Measurements from ENCODE around the gene OR1F1. TPM values are rescaled to one million over a fixed set of nuclear protein-coding genes. Genes with fewer than 3 reads are reported as not detected.
A peak's percentile ranks its signal among the peaks of the same experiment; 100 is the strongest.

The OR1F1 gene
- total RNA-seq, 1 donor from 2014 or later, result not detected

GRCh38 chr16:3152277-3152990 lies 35.6 kb upstream of the OR1F1 start:
- H3K9me3 ChIP-seq (ENCODE audit: low read depth), result no peaks in the 10 kb centered on the region
- peak overlapping the region; percentile 70 for H2AFZ ChIP-seq (replicated peaks)
- Mint-ChIP-seq H3K4me3 (peak overlapping the region; percentile 94), H3K36me3 (peaks cover 3% of the 10 kb centered on the region), H3K27ac (peak overlapping the region; percentile 98), H3K9me3 (peaks cover 21% of the 10 kb centered on the region), H3K27me3 (ENCODE audit: insufficient read depth, low read depth) (peaks cover 36% of the 10 kb centered on the region), H3K4me1 (peaks cover 29% of the 10 kb centered on the region)
- H3K4me3 ChIP-seq, result peak overlapping the region; percentile 73
- H3K9ac ChIP-seq, result no peak overlapping the region
- H4K20me1 ChIP-seq (ENCODE audit: low read depth), result peaks cover 12% of the 10 kb centered on the region
- H3K4me1 ChIP-seq, result no peaks in the 10 kb centered on the region
- peak overlapping the region; percentile 73 for H3K4me2 ChIP-seq
- H3K36me3 ChIP-seq, result no peaks in the 10 kb centered on the region
- peak; percentile 94 for DNase-seq (ENCODE audit: low spot score)
- H3K27ac ChIP-seq, result no peak overlapping the region
- H3K79me2 ChIP-seq (ENCODE audit: low read depth), result no peaks in the 10 kb centered on the region
- peaks cover 66% of the 10 kb centered on the region for H3K27me3 ChIP-seq
- TF ChIP-seq EZH2phosphoT487 (IDR thresholded peaks at IDR 0.05) (peak; percentile 33), EZH2 (IDR thresholded peaks at IDR 0.05) (peak; percentile 36)
- TF ChIP-seq, protein P1, sequence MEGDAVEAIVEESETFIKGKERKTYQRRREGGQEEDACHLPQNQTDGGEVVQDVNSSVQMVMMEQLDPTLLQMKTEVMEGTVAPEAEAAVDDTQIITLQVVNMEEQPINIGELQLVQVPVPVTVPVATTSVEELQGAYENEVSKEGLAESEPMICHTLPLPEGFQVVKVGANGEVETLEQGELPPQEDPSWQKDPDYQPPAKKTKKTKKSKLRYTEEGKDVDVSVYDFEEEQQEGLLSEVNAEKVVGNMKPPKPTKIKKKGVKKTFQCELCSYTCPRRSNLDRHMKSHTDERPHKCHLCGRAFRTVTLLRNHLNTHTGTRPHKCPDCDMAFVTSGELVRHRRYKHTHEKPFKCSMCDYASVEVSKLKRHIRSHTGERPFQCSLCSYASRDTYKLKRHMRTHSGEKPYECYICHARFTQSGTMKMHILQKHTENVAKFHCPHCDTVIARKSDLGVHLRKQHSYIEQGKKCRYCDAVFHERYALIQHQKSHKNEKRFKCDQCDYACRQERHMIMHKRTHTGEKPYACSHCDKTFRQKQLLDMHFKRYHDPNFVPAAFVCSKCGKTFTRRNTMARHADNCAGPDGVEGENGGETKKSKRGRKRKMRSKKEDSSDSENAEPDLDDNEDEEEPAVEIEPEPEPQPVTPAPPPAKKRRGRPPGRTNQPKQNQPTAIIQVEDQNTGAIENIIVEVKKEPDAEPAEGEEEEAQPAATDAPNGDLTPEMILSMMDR (IDR thresholded peaks at IDR 0.05), result peak; percentile 63
- H3F3A ChIP-seq (ENCODE audit: low read depth), result peaks cover 54% of the 10 kb centered on the region

DNA sequence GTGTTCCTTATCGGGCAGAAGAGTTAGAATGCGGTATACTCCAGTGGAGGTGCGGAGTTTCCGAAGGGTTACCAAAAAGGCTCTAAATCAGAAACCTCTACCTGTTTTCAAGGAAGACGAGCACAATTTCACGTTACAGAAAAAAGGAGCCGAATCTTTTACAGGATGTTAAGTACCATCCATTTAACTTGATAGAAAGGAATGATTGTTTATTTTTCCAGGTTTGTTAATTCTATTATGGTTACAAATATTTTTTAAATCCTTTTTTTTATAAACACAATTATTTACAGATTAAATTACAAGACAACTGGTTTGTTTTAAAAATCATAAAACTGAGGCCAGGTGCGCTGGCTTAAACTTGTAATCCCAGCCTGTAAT lies 35.0 kb upstream of the OR1F1 start:
- Histone ChIP-seq H3K36me3 (no peaks in the 10 kb centered on the region), H2AFZ (replicated peaks) (no peak overlapping the region), H3K79me2 (ENCODE audit: low read depth) (no peaks in the 10 kb centered on the region), H3K4me2 (peak overlapping the region; percentile 73), H3F3A (ENCODE audit: low read depth) (peaks cover 60% of the 10 kb centered on the region), H3K4me3 (peak overlapping the region; percentile 73), H3K9ac (no peak overlapping the region), H4K20me1 (ENCODE audit: low read depth) (peaks cover 15% of the 10 kb centered on the region), H3K27me3 (peaks cover 66% of the 10 kb centered on the region), H3K4me1 (no peaks in the 10 kb centered on the region), H3K9me3 (ENCODE audit: low read depth) (no peaks in the 10 kb centered on the region), H3K27ac (no peak overlapping the region)
- Mint-ChIP-seq H3K27me3 (ENCODE audit: insufficient read depth, low read depth) (peaks cover 41% of the 10 kb centered on the region), H3K4me3 (peak overlapping the region; percentile 94), H3K4me1 (peaks cover 33% of the 10 kb centered on the region), H3K27ac (peak overlapping the region; percentile 98), H3K9me3 (peaks cover 21% of the 10 kb centered on the region), H3K36me3 (peaks cover 3% of the 10 kb centered on the region)
- DNase-seq (ENCODE audit: low spot score), result no peak
- TF ChIP-seq EZH2phosphoT487 (IDR thresholded peaks at IDR 0.05), result peak; percentile 20
- TF ChIP-seq, protein P1 (IDR thresholded peaks at IDR 0.05), result no peak
- TF ChIP-seq EZH2 (IDR thresholded peaks at IDR 0.05), result no peak

DNA sequence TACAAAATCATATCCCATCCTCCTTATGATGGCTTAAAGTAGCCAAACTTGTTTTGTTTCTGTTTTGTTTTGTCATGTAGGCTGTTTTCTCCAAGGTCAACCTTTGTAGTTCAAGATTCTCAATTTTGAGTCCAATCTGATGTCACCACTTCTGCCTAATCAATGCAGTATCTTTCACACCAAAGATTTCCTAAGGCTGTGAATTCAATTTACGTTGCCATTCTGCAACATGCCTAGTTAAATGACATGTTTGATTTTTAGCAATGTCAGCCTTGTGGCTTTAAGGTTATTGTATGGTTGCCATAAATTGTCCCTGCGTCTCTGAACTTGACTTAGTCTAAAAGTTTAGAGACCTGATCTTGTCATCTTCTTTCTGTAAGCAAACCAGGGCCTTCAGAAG lies 32.8 kb upstream of the OR1F1 start:
- Histone ChIP-seq H4K20me1 (ENCODE audit: low read depth) (peaks cover 15% of the 10 kb centered on the region), H3K27me3 (peaks cover 58% of the 10 kb centered on the region), H3K4me1 (no peaks in the 10 kb centered on the region), H3K4me2 (no peak overlapping the region), H3K27ac (no peak overlapping the region), H3K9me3 (ENCODE audit: low read depth) (no peaks in the 10 kb centered on the region), H3K4me3 (no peak overlapping the region), H3K9ac (no peak overlapping the region), H3K36me3 (no peaks in the 10 kb centered on the region), H2AFZ (replicated peaks) (no peak overlapping the region), H3K79me2 (ENCODE audit: low read depth) (no peaks in the 10 kb centered on the region), H3F3A (ENCODE audit: low read depth) (peaks cover 66% of the 10 kb centered on the region)
- H3K9me3 Mint-ChIP-seq, result peaks cover 23% of the 10 kb centered on the region
- H3K27me3 Mint-ChIP-seq (ENCODE audit: insufficient read depth, low read depth), result peaks cover 47% of the 10 kb centered on the region
- H3K4me3 Mint-ChIP-seq, result peak overlapping the region; percentile 62
- TF ChIP-seq EZH2phosphoT487 (IDR thresholded peaks at IDR 0.05), result no peak
- TF ChIP-seq EZH2 (IDR thresholded peaks at IDR 0.05), result no peak
- TF ChIP-seq, protein P1 (IDR thresholded peaks at IDR 0.05), result no peak
- no peak for DNase-seq (ENCODE audit: low spot score)
- H3K4me1 Mint-ChIP-seq, result peaks cover 26% of the 10 kb centered on the region
- peaks cover 3% of the 10 kb centered on the region for H3K36me3 Mint-ChIP-seq
- H3K27ac Mint-ChIP-seq, result no peak overlapping the region
